SH-SY5Y (cell line): ENCODE data around the gene BEX5.

ENCODE experiments used
- GATA2 ChIP-seq: IDR thresholded peaks from 2 replicates; pipeline ENCODE4 v1.6.1; 2011; ENCODE audit warnings: mild to moderate bottlenecking, low read depth, low read length
- GATA3 ChIP-seq: IDR thresholded peaks from 2 replicates; pipeline ENCODE4 v1.6.1; 2011; ENCODE audit warnings: low read depth, mild to moderate bottlenecking, low read length, moderate library complexity

DNA sequence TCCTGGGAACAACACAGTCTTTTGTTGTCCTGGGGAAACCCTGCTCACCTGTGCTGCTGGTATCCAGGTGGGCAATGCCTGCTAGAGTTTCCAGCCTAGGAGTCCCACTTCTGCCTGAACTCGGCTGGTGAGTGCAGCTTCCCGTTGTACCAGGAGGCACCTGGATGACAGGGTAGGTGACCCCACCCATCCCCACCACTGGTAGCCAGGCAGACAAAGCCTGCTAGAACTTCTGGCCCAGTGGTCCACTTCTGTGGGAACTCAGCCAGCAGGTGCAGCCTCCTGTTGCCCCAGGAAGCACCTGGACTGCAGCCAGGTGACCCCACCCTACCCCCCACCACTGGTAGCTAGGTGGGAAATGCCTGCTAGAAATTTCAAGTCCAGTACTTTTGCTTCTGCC, 40.0 kb downstream of the BEX5 start:
- TF ChIP-seq GATA2 (no peak), GATA3 (no peak)
